OCI-LY1 (cell line): ENCODE data around the gene RHOU.

ENCODE experiments used
- EZH2 ChIP-seq: fragments of 200-600 bp; sonication (generic), shearing (Covaris generic); IDR thresholded peaks from 2 replicates; pipeline ENCODE4 v1.8.0; 2017; ENCODE audit warnings: borderline replicate concordance, mixed run types, mild to moderate bottlenecking, antibody characterized with exemption, low read length, moderate library complexity, mixed read lengths
- TF ChIP-seq, protein P1 (sequence below): fragments of 200-600 bp; sonication (generic), shearing (Covaris generic); IDR thresholded peaks from 2 replicates; pipeline ENCODE4 v1.5.1; 2017; ENCODE audit warnings: mild to moderate bottlenecking, antibody characterized with exemption, low read length, moderate library complexity, mixed read lengths

DNA sequence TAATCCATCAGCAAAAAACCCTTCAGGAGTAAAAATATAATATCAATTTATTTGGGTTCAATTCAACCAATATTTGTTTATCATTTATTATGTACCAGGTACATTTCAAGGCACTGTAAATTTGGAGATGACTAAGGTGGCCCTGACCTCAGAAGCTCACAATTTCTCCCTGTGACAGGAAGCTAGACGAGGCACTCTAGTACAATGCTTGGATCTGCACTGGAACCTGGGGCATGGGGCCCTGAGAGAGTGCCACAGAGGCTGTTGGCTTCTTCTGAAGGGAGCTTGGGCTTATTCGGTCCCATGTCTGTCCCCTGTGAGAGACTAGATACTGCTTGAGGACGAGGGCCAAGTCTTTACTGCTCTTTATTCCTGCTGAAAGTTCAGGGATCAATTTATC, 31.5 kb downstream of the RHOU start:
- TF ChIP-seq, protein P1, sequence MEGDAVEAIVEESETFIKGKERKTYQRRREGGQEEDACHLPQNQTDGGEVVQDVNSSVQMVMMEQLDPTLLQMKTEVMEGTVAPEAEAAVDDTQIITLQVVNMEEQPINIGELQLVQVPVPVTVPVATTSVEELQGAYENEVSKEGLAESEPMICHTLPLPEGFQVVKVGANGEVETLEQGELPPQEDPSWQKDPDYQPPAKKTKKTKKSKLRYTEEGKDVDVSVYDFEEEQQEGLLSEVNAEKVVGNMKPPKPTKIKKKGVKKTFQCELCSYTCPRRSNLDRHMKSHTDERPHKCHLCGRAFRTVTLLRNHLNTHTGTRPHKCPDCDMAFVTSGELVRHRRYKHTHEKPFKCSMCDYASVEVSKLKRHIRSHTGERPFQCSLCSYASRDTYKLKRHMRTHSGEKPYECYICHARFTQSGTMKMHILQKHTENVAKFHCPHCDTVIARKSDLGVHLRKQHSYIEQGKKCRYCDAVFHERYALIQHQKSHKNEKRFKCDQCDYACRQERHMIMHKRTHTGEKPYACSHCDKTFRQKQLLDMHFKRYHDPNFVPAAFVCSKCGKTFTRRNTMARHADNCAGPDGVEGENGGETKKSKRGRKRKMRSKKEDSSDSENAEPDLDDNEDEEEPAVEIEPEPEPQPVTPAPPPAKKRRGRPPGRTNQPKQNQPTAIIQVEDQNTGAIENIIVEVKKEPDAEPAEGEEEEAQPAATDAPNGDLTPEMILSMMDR: no peak
- no peak for TF ChIP-seq EZH2
